ENCODE data around the gene PRKAG1. TPM values are rescaled to one million over a fixed set of nuclear protein-coding genes. Genes with fewer than 3 reads are reported as not detected.

The PRKAG1 gene
- polyA plus RNA-seq, 2 of the 4 experiments (the other 2 are of a cell fraction) = 40.0 to 100 TPM

DNA sequence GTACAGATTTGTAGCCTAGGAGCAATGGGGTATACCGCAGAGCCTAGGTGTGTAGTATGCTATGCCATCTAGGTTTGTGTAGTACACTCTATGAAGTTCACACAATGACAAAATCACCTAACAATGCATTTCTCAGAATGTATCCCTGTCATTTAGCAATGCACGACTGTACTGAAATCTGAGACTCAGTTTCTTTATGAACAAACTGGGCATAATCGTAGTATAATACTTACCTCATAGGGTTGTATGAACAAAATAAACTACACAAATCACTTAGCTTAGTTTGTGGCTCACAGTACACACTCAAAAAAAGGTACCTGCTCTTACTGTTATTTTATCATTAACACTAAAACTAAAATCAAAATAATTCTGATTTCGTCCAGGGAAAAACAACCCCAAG is 6.9 kb upstream of the PRKAG1 start:
- Histone ChIP-seq H3K27ac (no peak overlapping the region), H3K9me3 (no peaks in the 10 kb centered on the region), H3K4me3 (no peak overlapping the region), H3K4me1 (no peaks in the 10 kb centered on the region; the same call in 2 of the 3 replicates), H3K4me2 (no peak overlapping the region)
- CTCF ChIA-PET = interaction anchor here (0.7 to 1.8 kb wide), 4 partner anchors 12 to 86 kb away, joined by 3 to 9 read pairs (median 4); no protein-coding TSS in a partner anchor
- no peak for FAIRE-seq
- POLR2A ChIA-PET = no interaction called here
- DNase-seq (ENCODE audit: low read depth in 1 of 2, low spot score in 1 of 2) = no peak
- ATAC-seq = no peak
- TF ChIP-seq, protein P1, sequence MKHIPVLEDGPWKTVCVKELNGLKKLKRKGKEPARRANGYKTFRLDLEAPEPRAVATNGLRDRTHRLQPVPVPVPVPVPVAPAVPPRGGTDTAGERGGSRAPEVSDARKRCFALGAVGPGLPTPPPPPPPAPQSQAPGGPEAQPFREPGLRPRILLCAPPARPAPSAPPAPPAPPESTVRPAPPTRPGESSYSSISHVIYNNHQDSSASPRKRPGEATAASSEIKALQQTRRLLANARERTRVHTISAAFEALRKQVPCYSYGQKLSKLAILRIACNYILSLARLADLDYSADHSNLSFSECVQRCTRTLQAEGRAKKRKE (CRISPR knock-in tag; IDR thresholded peaks at IDR 0.05; ENCODE audit: low read depth) = no peak
- TF ChIP-seq FOXS1 (CRISPR knock-in tag; IDR thresholded peaks at IDR 0.05) (no peak), BHLHE40 (IDR thresholded peaks at IDR 0.05; ENCODE audit: low read depth, low read length) (no peak), PHF8 (IDR thresholded peaks at IDR 0.05; ENCODE audit: borderline replicate concordance, low read depth) (no peak), KDM5A (IDR thresholded peaks at IDR 0.05) (no peak), SMC3 (IDR thresholded peaks at IDR 0.05) (no peak), ZSCAN20 (CRISPR knock-in tag; IDR thresholded peaks at IDR 0.05) (no peak), SREBF2 (IDR thresholded peaks at IDR 0.05) (no peak), RAD21 (conservative IDR thresholded peaks at IDR 0.05 in 1 of 2, IDR thresholded peaks at IDR 0.05 in 1 of 2) (no peak), CHD2 (IDR thresholded peaks at IDR 0.05; ENCODE audit: low read length, partially characterized antibody) (no peak)
- TF ChIP-seq, protein P2, sequence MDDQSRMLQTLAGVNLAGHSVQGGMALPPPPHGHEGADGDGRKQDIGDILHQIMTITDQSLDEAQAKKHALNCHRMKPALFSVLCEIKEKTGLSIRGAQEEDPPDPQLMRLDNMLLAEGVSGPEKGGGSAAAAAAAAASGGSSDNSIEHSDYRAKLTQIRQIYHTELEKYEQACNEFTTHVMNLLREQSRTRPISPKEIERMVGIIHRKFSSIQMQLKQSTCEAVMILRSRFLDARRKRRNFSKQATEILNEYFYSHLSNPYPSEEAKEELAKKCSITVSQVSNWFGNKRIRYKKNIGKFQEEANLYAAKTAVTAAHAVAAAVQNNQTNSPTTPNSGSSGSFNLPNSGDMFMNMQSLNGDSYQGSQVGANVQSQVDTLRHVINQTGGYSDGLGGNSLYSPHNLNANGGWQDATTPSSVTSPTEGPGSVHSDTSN (IDR thresholded peaks at IDR 0.05) = no peak
- TF ChIP-seq, protein P3, sequence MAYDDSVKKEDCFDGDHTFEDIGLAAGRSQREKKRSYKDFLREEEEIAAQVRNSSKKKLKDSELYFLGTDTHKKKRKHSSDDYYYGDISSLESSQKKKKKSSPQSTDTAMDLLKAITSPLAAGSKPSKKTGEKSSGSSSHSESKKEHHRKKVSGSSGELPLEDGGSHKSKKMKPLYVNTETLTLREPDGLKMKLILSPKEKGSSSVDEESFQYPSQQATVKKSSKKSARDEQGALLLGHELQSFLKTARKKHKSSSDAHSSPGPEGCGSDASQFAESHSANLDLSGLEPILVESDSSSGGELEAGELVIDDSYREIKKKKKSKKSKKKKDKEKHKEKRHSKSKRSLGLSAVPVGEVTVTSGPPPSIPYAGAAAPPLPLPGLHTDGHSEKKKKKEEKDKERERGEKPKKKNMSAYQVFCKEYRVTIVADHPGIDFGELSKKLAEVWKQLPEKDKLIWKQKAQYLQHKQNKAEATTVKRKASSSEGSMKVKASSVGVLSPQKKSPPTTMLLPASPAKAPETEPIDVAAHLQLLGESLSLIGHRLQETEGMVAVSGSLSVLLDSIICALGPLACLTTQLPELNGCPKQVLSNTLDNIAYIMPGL (CRISPR knock-in tag; IDR thresholded peaks at IDR 0.05; ENCODE audit: borderline replicate concordance) = no peak
- WGBS (ENCODE audit: missing lambda C conversion rate) = 88% methylated on average over 4 of the region's 4 CpGs

DNA sequence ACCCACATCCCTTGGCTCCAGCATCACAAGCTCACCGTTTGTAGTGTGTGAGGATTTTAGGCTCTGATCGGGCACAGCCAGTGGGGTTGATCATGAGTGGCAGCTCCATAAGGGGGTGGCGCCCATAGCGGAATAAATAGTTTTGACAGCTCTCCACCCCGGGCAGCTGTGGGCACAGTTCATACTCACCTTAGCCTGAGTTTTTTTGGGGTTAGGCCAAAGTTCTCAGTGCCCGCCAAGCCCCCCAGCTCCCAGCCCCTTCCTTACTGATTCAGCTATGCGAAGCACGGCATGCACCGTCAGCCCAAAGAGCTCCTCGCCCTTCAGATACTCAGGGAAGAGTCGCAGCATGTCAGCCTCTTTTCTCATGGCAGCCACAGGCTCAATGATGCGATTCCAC is 6.0 kb upstream of the PRKAG1 start:
- TF ChIP-seq, protein P4, sequence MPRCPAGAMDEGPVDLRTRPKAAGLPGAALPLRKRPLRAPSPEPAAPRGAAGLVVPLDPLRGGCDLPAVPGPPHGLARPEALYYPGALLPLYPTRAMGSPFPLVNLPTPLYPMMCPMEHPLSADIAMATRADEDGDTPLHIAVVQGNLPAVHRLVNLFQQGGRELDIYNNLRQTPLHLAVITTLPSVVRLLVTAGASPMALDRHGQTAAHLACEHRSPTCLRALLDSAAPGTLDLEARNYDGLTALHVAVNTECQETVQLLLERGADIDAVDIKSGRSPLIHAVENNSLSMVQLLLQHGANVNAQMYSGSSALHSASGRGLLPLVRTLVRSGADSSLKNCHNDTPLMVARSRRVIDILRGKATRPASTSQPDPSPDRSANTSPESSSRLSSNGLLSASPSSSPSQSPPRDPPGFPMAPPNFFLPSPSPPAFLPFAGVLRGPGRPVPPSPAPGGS (IDR thresholded peaks at IDR 0.05) = no peak
- TF ChIP-seq RFX5 (IDR thresholded peaks at IDR 0.05) (no peak), POLR2A (IDR thresholded peaks at IDR 0.05; ENCODE audit: low read length) (no peak), JUNB (IDR thresholded peaks at IDR 0.05) (no peak), RNF2 (IDR thresholded peaks at IDR 0.05; ENCODE audit: borderline replicate concordance, low read depth) (no peak), HOXB13 (CRISPR knock-in tag; IDR thresholded peaks at IDR 0.05; ENCODE audit: low read depth) (no peak), MAZ (IDR thresholded peaks at IDR 0.05; ENCODE audit: borderline replicate concordance, low read depth, low read length) (no peak), EP300 (IDR thresholded peaks at IDR 0.05) (no peak), FOXS1 (CRISPR knock-in tag; IDR thresholded peaks at IDR 0.05) (no peak), ZC3H11A (IDR thresholded peaks at IDR 0.05) (no peak), PHF8 (IDR thresholded peaks at IDR 0.05; ENCODE audit: borderline replicate concordance, low read depth) (no peak)
- TF ChIP-seq, protein P3 (CRISPR knock-in tag; IDR thresholded peaks at IDR 0.05; ENCODE audit: borderline replicate concordance) = no peak
- TF ChIP-seq, protein P2 (IDR thresholded peaks at IDR 0.05) = no peak
- ChIA-PET POLR2A (interaction anchor here (0.5 kb wide), 1 partner anchor 172 kb away, joined by 5 read pairs; the partner anchor contains the start of gene DDX23), CTCF (interaction anchor here (0.7 to 1.8 kb wide), 4 partner anchors 9 to 64 kb away, joined by 3 to 5 read pairs (median 4); no protein-coding TSS in a partner anchor)
- WGBS (ENCODE audit: missing lambda C conversion rate) = 89% methylated on average over 12 of the region's 12 CpGs
- Histone ChIP-seq H3K9me3 (no peaks in the 10 kb centered on the region), H3K27ac (no peak overlapping the region), H3K4me1 (peaks cover 8% of the 10 kb centered on the region), H3K4me3 (no peak overlapping the region), H3K4me2 (no peak overlapping the region)
- ATAC-seq (no peak), FAIRE-seq (no peak), DNase-seq (ENCODE audit: low read depth in 1 of 2, low spot score in 1 of 2) (no peak)

All from A549 (cell line).